OCI-LY3 (cell line): Measurements from ENCODE around the gene RNF187.
"Not testable (repeated sequence)": the region's sequence is repeated elsewhere in the genome, so short reads cannot be mapped to it uniquely, and the experiment has no call there.

Experiments
- H2AFZ ChIP-seq: fragments of 200-600, 300-600 bp; shearing (Covaris generic); 2 replicates; pipeline ENCODE4 v1.6.0; 2014; ENCODE audit warnings: antibody characterized with exemption, low read depth, low read length
- H3K27ac ChIP-seq: fragments of 200-600, 300-600 bp; sonication (generic); 2 replicates; pipeline ENCODE4 v1.5.1; 2014; ENCODE audit warnings: mild to moderate bottlenecking, low read length, moderate library complexity, mixed read lengths
- H3K27me3 ChIP-seq: fragments of 200-600, 300-600 bp; sonication (generic); 2 replicates; pipeline ENCODE4 v1.6.1; 2014; ENCODE audit warnings: low read depth, low read length, mixed read lengths
- H3K36me3 ChIP-seq: fragments of 200-600, 300-600 bp; sonication (generic); replicated peaks from 2 replicates; pipeline ENCODE3; 2014; ENCODE audit warnings: low read depth, low read length, mixed read lengths
- H3K4me1 ChIP-seq: fragments of 300-600, 200-600 bp; sonication (generic); 2 replicates; pipeline ENCODE4 v1.6.1; 2014; ENCODE audit warnings: low read length, mixed read lengths
- H3K4me2 ChIP-seq: fragments of 200-600, 300-600 bp; sonication (generic); 2 replicates; pipeline ENCODE4 v1.6.1; 2014; ENCODE audit warnings: low read length, mixed read lengths
- H3K4me3 ChIP-seq: fragments of 300-600, 200-600 bp; sonication (generic); 2 replicates; pipeline ENCODE4 v1.5.1; 2014; ENCODE audit warnings: antibody characterized with exemption, mild to moderate bottlenecking, low read length, moderate library complexity
- H3K79me2 ChIP-seq: fragments of 300-600, 200-600 bp; shearing (Covaris generic); 2 replicates; pipeline ENCODE4 v1.6.1; 2014; ENCODE audit warnings: mild to moderate bottlenecking, low read length, mixed read lengths
- H3K9ac ChIP-seq: fragments of 300-600, 200-600 bp; shearing (Covaris generic); 2 replicates; pipeline ENCODE4 v1.6.0; 2014; ENCODE audit warnings: mild to moderate bottlenecking, low read length, moderate library complexity
- H3K9me3 ChIP-seq: fragments of 200-600, 300-600 bp; shearing (Covaris generic); 2 replicates; pipeline ENCODE4 v1.6.1; 2014; ENCODE audit warnings: low read length, mixed read lengths; ENCODE audit not compliant: insufficient read depth
- H4K20me1 ChIP-seq: fragments of 200-600, 300-600 bp; sonication (generic); 2 replicates; pipeline ENCODE4 v1.6.1; 2016; ENCODE audit warnings: low read length, mixed read lengths; ENCODE audit not compliant: insufficient read depth
- EZH2phosphoT487 ChIP-seq: fragments of 200-600 bp; shearing (Covaris generic); IDR thresholded peaks from 2 replicates; pipeline ENCODE4 v1.6.1; 2018; ENCODE audit warnings: antibody characterized with exemption, mixed run types, low read depth
- TF ChIP-seq, protein P1 (sequence below): fragments of 200-600, 300-600 bp; sonication (generic); IDR thresholded peaks from 2 replicates; pipeline ENCODE4 v1.5.1; 2014; ENCODE audit warnings: antibody characterized with exemption, low read length, low read depth

Gene RNF187

DNA sequence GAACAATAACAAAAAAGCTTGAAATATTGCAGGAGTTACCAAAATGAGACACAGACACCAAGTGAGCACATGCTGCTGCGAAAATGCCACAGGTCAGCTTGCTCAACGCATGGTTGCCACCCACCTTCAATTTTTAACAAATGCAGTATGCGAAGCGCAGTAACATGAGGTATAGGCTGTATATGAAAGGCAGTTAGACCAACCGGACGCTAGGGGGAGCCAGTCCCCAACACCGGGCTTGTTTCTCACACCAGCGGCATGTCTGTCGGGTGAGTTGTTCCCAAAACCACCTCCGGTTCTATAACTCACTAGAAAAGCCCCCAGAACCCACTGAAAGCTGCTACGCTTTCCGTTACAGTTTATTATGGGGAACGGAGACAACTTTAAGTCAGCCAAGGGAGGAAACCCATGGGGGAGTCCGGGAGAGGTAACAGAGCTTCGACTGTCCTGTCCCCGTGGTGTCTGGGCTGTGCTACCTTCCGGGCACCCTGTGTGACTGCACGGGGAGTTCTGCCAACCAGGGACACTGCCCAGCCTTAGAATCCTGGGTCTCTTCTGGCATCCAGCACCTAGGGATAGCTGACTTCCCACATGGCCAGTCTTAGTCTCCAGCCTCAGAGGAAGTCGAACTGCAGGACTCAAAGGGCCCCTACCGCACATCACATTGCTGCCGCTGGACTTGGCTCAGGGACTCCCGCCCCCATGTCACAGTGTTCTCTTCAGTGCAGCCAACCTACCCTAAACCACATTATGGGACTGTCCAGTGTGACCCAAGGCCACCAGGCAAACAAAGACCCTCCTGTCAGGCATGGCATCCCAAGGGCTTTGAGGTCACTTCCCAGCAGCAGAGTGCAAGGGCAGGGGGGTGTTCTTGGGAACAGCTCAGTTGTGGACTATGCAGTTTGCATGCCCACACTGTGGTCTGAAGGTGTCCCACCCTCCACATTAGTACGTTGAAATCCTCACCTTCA, 14.0 kb downstream of the RNF187 start:
- Histone ChIP-seq H3K36me3 (peaks cover 7% of the 10 kb centered on the region), H3K4me2 (peak overlapping the region; percentile 83), H3K27ac (peak overlapping the region; percentile 32), H2AFZ (peak overlapping the region; percentile 71; the same call in 1 of the 2 replicates), H4K20me1 (no peaks in the 10 kb centered on the region), H3K4me3 (peak overlapping the region; percentile 71), H3K27me3 (no peaks in the 10 kb centered on the region), H3K9ac (peak overlapping the region; percentile 50), H3K4me1 (peaks cover 20% of the 10 kb centered on the region), H3K9me3 (no peaks in the 10 kb centered on the region), H3K79me2 (no peaks in the 10 kb centered on the region)
- TF ChIP-seq, protein P1, sequence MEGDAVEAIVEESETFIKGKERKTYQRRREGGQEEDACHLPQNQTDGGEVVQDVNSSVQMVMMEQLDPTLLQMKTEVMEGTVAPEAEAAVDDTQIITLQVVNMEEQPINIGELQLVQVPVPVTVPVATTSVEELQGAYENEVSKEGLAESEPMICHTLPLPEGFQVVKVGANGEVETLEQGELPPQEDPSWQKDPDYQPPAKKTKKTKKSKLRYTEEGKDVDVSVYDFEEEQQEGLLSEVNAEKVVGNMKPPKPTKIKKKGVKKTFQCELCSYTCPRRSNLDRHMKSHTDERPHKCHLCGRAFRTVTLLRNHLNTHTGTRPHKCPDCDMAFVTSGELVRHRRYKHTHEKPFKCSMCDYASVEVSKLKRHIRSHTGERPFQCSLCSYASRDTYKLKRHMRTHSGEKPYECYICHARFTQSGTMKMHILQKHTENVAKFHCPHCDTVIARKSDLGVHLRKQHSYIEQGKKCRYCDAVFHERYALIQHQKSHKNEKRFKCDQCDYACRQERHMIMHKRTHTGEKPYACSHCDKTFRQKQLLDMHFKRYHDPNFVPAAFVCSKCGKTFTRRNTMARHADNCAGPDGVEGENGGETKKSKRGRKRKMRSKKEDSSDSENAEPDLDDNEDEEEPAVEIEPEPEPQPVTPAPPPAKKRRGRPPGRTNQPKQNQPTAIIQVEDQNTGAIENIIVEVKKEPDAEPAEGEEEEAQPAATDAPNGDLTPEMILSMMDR: peak; percentile 96
- no peak for TF ChIP-seq EZH2phosphoT487

DNA sequence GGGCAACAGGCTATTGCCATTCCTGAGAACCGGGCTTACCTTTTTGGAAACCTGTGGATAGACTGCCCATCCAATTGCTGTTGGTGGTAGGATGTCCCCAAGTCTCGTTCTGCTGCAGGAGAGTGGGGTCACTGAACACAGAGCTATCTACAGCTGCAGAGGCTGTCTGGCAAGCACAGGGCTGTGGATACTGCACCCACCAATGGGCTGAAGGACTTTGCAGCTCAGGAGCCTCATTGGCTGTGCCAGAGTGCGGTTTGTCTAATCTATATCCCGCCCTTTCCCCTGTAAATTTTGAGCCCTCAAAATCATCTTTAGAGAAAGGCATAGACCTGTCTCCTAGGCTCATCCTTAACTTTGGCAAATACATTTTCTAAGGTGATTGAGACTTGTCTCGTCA, 15.3 kb downstream of the RNF187 start:
- H4K20me1 ChIP-seq: no peaks in the 10 kb centered on the region
- H3K36me3 ChIP-seq: peaks cover 5% of the 10 kb centered on the region
- H3K4me1 ChIP-seq: peaks cover 20% of the 10 kb centered on the region
- no peaks in the 10 kb centered on the region for H3K79me2 ChIP-seq
- no peak overlapping the region for H3K4me2 ChIP-seq
- H2AFZ ChIP-seq: no peak overlapping the region
- no peaks in the 10 kb centered on the region for H3K9me3 ChIP-seq
- no peak overlapping the region for H3K9ac ChIP-seq
- no peak for TF ChIP-seq EZH2phosphoT487
- TF ChIP-seq, protein P1: no peak
- H3K27me3 ChIP-seq: no peaks in the 10 kb centered on the region
- no peak overlapping the region for H3K4me3 ChIP-seq
- H3K27ac ChIP-seq: no peak overlapping the region

DNA sequence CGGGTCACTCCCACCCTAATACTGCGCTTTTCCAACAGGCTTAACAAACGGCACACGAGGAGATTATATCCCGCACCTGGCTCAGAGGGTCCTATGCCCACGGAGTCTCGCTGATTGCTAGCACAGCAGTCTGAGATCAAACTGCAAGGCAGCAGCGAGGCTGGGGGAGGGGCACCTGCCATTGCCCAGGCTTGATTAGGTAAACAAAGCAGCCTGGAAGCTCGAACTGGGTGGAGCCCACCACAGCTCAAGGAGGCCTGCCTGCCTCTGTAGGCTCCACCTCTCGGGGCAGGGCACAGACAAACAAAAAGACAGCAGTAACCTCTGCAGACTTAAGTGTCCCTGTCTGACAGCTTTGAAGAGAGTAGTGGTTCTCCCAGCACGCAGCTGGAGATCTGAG, 18.8 kb downstream of the RNF187 start:
- H3K79me2 ChIP-seq, H3K9ac ChIP-seq, H3K27ac ChIP-seq, H3K36me3 ChIP-seq, H4K20me1 ChIP-seq, H3K4me3 ChIP-seq, H3K4me2 ChIP-seq, H3K9me3 ChIP-seq, H3K4me1 ChIP-seq, H2AFZ ChIP-seq: not testable (repeated sequence)
- H3K27me3 ChIP-seq: 0 out of 2 replicates have a peak, but pooled peaks cover 14% of the 10 kb centered on the region

DNA sequence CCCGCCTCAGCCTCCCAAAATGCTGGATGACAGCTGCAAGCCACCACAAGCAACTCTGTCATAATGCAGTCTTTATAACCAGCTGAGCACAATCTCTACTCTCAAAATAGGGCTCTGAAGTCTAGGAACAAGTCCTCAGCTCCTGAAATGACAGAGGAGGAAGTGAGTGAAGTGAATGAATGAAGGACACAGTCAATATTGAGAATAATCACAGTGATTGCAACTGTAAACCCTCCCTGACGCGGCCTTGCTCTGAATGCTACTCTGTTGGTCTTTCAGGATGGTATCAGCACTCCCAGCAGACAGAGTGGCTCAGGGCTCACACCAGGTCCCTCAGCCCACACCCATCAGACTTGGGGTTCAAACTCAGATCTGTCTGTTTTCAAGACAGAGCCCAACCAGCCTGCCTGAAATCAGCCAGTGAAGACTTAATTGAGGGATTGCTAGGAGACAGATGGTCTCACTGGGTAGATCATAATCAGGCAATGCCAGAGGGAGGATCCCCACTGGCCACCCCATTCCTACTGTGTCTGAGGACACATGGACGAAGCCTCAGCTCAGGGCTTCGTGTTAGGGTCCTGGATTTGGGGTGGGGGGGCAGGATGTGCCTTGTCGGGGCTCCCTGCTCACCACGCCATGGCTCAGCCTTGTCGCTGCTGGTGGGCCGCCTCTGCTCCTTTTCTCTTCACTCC, 20.9 kb downstream of the RNF187 start:
- H3K4me1 ChIP-seq: no peaks in the 10 kb centered on the region
- no peak overlapping the region for H3K9ac ChIP-seq
- TF ChIP-seq, protein P1: no peak
- TF ChIP-seq EZH2phosphoT487: no peak
- H3K79me2 ChIP-seq: no peaks in the 10 kb centered on the region
- 0 out of 2 replicates have a peak, but pooled peaks cover 14% of the 10 kb centered on the region for H3K27me3 ChIP-seq
- H3K4me2 ChIP-seq: no peak overlapping the region
- H3K4me3 ChIP-seq: no peak overlapping the region
- no peaks in the 10 kb centered on the region for H4K20me1 ChIP-seq
- H3K27ac ChIP-seq: no peak overlapping the region
- H2AFZ ChIP-seq: no peak overlapping the region
- no peaks in the 10 kb centered on the region for H3K36me3 ChIP-seq
- no peaks in the 10 kb centered on the region for H3K9me3 ChIP-seq
